Activated T-helper 17 cell treated with anti-CD3 and anti-CD28 coated beads, Interleukin-2, amount 50 U/mL, for 72 hours (primary cell): ENCODE measurements around the gene F8A3. TPM values are rescaled to one million over a fixed set of nuclear protein-coding genes. Genes with fewer than 3 reads are reported as not detected.

Source experiments
- total RNA-seq, 2 donors: library from RNA; stranded (reverse); gene quantifications; one replicate each; pipeline ENCODE4 v1.2.3, GENCODE V29; 2022

Gene F8A3
- total RNA-seq, 2 donors from 2014 or later: 13.6 to 25.8 TPM

Other genes starting within 250 kb of the F8A3 start
- gene VBP1, start 242.2 kb downstream of the F8A3 start, total RNA-seq: 10 to 100 TPM; 59.6 to 95.6 TPM
- 10 to 100 TPM; 10.2 to 10.3 TPM for gene RAB39B, start 194.1 kb downstream of the F8A3 start, total RNA-seq
- under 1 TPM in 1 of 2 donors, not detected in 1; 0.74 TPM for gene CLIC2, start 124.0 kb downstream of the F8A3 start, total RNA-seq
- gene F8A2, start 76.5 kb downstream of the F8A3 start, total RNA-seq: not detected
- under 1 TPM; 0.50 to 0.52 TPM for gene SPRY3, start 154.0 kb upstream of the F8A3 start, total RNA-seq
- 10 to 100 TPM; 11.2 to 16.7 TPM for gene TMLHE, start 154.3 kb upstream of the F8A3 start, total RNA-seq